Activated CD4-positive, CD25-positive, alpha-beta regulatory T cell (primary cell): ENCODE data around the gene IL12RB2.

Experiments
- DNase-seq, 4 experiments: peaks; one replicate each; lab custom pipeline; 2025; lab: John Stamatoyannopoulos, UW

Gene IL12RB2

GRCh38 chr1:67307251-67308060 lies at the start of gene IL12RB2:
Gene IL12RB2 (plus strand): TSS chr1:67307873. CDS start chr1:67320369, 12,496 bp downstream.
- DNase-seq: peak in 3 of 4 experiments; percentile 16 to 22 (median 18)

GRCh38 chr1:67261680-67262079 lies 46.0 kb upstream of the IL12RB2 start:
- DNase-seq: no peak

GRCh38 chr1:67262735-67263134 lies 44.9 kb upstream of the IL12RB2 start:
- DNase-seq: no peak

- no peak for DNase-seq
Observed at GRCh38 chr1:67264152-67264551, 43.5 kb upstream of the IL12RB2 start.

GRCh38 chr1:67264899-67265298 lies 42.8 kb upstream of the IL12RB2 start:
- no peak for DNase-seq

GRCh38 chr1:67269061-67269460 lies 38.6 kb upstream of the IL12RB2 start:
- no peak for DNase-seq

GRCh38 chr1:67270541-67270940 lies 37.1 kb upstream of the IL12RB2 start:
- no peak for DNase-seq

- no peak for DNase-seq
Observed at GRCh38 chr1:67273591-67273990, 34.1 kb upstream of the IL12RB2 start.

GRCh38 chr1:67274623-67275325 lies 32.9 kb upstream of the IL12RB2 start:
- peak in 1 of 4 experiments; percentile 3 for DNase-seq

GRCh38 chr1:67280696-67281095 lies 27.0 kb upstream of the IL12RB2 start:
- DNase-seq: no peak

- no peak for DNase-seq
Observed at GRCh38 chr1:67281244-67281643, 26.4 kb upstream of the IL12RB2 start.

- DNase-seq: no peak
Observed at GRCh38 chr1:67285780-67286488, 21.7 kb upstream of the IL12RB2 start.

- no peak for DNase-seq
Observed at GRCh38 chr1:67290236-67290635, 17.4 kb upstream of the IL12RB2 start.

GRCh38 chr1:67294836-67295617 lies 12.6 kb upstream of the IL12RB2 start:
- no peak for DNase-seq

GRCh38 chr1:67298762-67299161 lies 8.9 kb upstream of the IL12RB2 start:
- DNase-seq: no peak

GRCh38 chr1:67299296-67299695 lies 8.4 kb upstream of the IL12RB2 start:
- DNase-seq: no peak

- no peak for DNase-seq
Observed at GRCh38 chr1:67300561-67300960, 7.1 kb upstream of the IL12RB2 start.

GRCh38 chr1:67304023-67304422 lies 3.6 kb upstream of the IL12RB2 start:
- DNase-seq: no peak

- DNase-seq: no peak
Observed at GRCh38 chr1:67306547-67306946, 1.1 kb upstream of the IL12RB2 start.

GRCh38 chr1:67308136-67308535 lies 463 bp downstream of the IL12RB2 start:
- DNase-seq: no peak

GRCh38 chr1:67312615-67313014 lies 4.9 kb downstream of the IL12RB2 start:
- no peak for DNase-seq
